Sigmoid colon (tissue), 4 donors: ENCODE measurements around the gene LFNG.

ENCODE experiments used
- EP300 ChIP-seq, 4 donors: sonication (generic); formaldehyde crosslinking; IDR thresholded peaks; one replicate each; pipeline ENCODE4 v1.6.1; 2017; ENCODE audit warnings: antibody characterized with exemption in 4 of 4
- POLR2A ChIP-seq, 2 donors: fragments of 450-650 bp; IDR thresholded peaks; one replicate each; pipeline ENCODE4 v1.6.1; 2016; ENCODE audit warnings: antibody characterized with exemption in 2 of 2, mild to moderate bottlenecking in 2 of 2, moderate library complexity in 2 of 2
- POLR2AphosphoS5 ChIP-seq, 4 donors: sonication (generic); formaldehyde crosslinking; IDR thresholded peaks; one replicate each; pipeline ENCODE4 v1.6.1; 2017; ENCODE audit warnings: antibody characterized with exemption in 4 of 4
- TF ChIP-seq, protein P1 (sequence below), 4 experiments: fragments of 450-650 bp in 3 of 4; fragments of 200-600 bp in 1 of 4; IDR thresholded peaks; one replicate each; pipeline ENCODE4 v1.5.1; 2016 to 2019; ENCODE audit warnings: antibody characterized with exemption in 4 of 4, mild to moderate bottlenecking in 3 of 4, moderate library complexity in 2 of 4

- TF ChIP-seq, protein P1, sequence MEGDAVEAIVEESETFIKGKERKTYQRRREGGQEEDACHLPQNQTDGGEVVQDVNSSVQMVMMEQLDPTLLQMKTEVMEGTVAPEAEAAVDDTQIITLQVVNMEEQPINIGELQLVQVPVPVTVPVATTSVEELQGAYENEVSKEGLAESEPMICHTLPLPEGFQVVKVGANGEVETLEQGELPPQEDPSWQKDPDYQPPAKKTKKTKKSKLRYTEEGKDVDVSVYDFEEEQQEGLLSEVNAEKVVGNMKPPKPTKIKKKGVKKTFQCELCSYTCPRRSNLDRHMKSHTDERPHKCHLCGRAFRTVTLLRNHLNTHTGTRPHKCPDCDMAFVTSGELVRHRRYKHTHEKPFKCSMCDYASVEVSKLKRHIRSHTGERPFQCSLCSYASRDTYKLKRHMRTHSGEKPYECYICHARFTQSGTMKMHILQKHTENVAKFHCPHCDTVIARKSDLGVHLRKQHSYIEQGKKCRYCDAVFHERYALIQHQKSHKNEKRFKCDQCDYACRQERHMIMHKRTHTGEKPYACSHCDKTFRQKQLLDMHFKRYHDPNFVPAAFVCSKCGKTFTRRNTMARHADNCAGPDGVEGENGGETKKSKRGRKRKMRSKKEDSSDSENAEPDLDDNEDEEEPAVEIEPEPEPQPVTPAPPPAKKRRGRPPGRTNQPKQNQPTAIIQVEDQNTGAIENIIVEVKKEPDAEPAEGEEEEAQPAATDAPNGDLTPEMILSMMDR (IDR thresholded peaks at IDR 0.05), result no peak
- TF ChIP-seq POLR2AphosphoS5 (IDR thresholded peaks at IDR 0.05), result no peak
- TF ChIP-seq POLR2A (IDR thresholded peaks at IDR 0.05), result no peak
- no peak for TF ChIP-seq EP300 (IDR thresholded peaks at IDR 0.05)
Observed at GRCh38 chr7:2510130-2510776, 9.3 kb upstream of the LFNG start.
